GM08714 (cell line): ENCODE data around the gene HOXD12.

Experiments
- H3K4me3 ChIP-seq: fragments of 200-500 bp; sonication (Bioruptor generic); 2 replicates; pipeline ENCODE4 v1.5.1; 2014; ENCODE audit warnings: mild to moderate bottlenecking, low read length, inconsistent platforms
- ZNF274 ChIP-seq: IDR thresholded peaks from 2 replicates; pipeline ENCODE4 v1.6.1; 2012; ENCODE audit warnings: mild to moderate bottlenecking, low read depth, low read length

HOXD12 gene

GRCh38 chr2:176130957-176131847, 31.6 kb downstream of the HOXD12 start:
- no peak overlapping the region for H3K4me3 ChIP-seq
- TF ChIP-seq ZNF274 = no peak

- no peak overlapping the region for H3K4me3 ChIP-seq
- TF ChIP-seq ZNF274 = no peak
Measured at GRCh38 chr2:176131848-176132158, 32.2 kb downstream of the HOXD12 start.

GRCh38 chr2:176132205-176133171, 32.9 kb downstream of the HOXD12 start:
- no peak for TF ChIP-seq ZNF274
- H3K4me3 ChIP-seq = peak overlapping the region; percentile 32; the same call in 1 of the 2 replicates

DNA sequence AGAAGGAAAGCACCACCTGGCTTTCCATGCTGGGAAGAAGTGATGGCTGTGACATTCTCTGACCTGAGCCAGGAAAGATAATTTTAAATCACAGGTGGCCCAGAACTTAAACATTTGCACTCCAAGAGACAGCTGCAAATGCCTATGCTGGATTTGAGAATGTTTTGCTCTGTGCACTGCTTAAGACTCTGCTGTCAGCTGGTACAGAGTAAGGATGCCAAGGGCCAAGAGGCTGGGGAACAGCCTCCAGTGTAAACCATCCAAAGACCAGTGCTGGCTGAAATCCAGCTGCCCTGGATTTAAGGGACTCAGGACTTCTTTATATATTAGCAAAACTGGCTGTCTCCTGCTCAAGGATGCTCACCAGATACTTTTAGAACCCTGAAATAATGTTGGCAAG, 33.8 kb downstream of the HOXD12 start:
- TF ChIP-seq ZNF274 = no peak
- H3K4me3 ChIP-seq = no peak overlapping the region

- no peak for TF ChIP-seq ZNF274
- H3K4me3 ChIP-seq = no peak overlapping the region
Measured at GRCh38 chr2:176134035-176134434, 34.4 kb downstream of the HOXD12 start.

DNA sequence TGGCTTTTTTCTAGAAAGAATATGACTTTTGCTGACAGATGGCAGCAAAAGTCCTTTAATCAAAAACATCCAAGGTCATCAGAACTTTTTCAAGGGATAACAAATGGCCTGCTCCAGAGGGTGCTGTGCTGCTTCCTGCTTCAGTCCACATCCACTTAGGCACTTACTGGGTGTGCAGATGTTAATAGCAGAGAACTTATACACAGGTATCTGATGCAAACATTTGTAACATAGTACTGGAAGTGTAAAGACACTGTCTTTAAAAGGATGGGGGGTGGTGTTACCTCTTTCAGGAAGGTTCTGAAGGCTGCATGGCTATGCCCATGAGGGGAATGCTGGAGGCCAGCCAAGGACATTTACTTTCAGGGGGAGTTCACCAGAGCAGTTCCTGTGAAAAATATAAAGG, 35.4 kb downstream of the HOXD12 start:
- H3K4me3 ChIP-seq = no peak overlapping the region
- no peak for TF ChIP-seq ZNF274

DNA sequence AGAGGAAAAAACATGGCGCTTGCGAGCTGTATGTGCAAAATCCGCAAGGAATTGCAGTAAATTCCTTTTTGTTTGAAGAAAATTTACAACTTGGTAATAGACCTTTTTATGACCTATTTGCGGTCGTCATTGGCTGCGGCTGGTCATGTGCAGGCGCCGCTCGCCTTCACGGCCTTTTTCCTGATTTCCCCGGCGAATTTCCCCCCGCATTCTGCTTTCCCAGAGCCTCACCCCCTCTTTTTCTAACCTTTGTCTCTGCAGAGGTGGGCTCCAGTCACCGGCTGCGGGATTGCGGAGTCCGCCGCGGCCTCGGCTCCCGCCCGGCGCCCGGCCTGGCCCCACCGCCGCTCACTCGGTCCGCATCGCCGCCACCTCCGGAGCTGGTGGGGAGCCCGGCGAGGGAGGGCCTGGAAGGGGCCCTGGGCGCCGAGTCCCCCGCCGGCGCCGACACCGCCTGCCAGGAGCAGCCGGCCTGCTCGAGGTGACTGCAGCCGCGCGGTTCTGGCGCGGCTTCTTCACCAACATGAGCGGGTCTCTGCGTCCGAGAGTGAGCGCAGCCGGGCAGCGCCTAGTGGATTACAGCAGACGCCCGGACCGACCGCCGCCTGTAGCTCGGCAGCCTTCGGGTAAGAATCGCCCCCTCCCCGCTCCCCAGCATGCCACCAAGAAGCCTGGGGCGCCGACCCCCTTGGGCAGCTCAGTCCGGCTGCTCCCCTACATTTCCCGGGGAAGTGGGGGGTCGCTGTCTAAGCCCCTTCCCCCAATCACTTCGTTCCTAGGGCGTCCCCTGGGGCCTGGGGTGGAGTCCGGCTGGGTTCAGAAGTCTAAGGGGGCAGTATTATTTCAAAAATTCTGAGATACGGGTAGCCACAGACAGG, 37.0 kb downstream of the HOXD12 start:
- H3K4me3 ChIP-seq = peak overlapping the region; percentile 11; the same call in 1 of the 2 replicates
- no peak for TF ChIP-seq ZNF274

GRCh38 chr2:176137252-176137580, 37.6 kb downstream of the HOXD12 start:
- peak overlapping the region; percentile 11; the same call in 1 of the 2 replicates for H3K4me3 ChIP-seq
- no peak for TF ChIP-seq ZNF274

DNA sequence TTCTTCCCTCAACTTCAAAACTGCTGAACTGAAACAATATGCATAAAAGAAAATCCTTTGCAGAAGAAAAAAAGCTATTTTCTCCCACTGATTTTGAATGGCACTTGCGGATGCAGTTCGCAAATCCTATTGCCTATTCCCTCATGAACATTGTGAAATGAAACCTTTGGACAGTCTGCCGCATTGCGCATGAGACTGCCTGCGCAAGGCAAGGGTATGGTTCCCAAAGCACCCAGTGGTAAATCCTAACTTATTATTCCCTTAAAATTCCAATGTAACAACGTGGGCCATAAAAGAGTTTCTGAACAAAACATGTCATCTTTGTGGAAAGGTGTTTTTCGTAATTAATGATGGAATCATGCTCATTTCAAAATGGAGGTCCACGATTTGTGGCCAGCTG, 38.3 kb downstream of the HOXD12 start:
- no peak overlapping the region for H3K4me3 ChIP-seq
- TF ChIP-seq ZNF274 = no peak

DNA sequence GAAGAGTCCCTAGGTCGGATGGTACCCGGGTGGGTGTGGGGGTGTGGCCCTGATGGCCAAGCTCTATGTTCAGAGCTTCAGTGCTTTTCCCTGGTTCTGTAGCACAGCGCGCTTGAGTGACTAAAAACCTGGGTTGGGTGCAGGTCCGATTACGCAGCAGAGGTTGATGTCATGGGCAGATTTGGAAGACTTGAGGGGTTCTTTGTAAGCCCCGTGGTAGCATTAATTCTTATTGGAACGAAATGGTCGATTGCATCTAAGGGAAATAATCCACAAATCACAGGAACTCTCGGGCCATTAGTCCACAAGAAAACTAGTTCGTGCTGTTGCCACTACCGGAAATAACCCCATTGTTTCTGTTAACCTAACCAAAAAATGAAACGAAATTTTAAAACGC, 38.9 kb downstream of the HOXD12 start:
- no peak overlapping the region for H3K4me3 ChIP-seq
- TF ChIP-seq ZNF274 = no peak

DNA sequence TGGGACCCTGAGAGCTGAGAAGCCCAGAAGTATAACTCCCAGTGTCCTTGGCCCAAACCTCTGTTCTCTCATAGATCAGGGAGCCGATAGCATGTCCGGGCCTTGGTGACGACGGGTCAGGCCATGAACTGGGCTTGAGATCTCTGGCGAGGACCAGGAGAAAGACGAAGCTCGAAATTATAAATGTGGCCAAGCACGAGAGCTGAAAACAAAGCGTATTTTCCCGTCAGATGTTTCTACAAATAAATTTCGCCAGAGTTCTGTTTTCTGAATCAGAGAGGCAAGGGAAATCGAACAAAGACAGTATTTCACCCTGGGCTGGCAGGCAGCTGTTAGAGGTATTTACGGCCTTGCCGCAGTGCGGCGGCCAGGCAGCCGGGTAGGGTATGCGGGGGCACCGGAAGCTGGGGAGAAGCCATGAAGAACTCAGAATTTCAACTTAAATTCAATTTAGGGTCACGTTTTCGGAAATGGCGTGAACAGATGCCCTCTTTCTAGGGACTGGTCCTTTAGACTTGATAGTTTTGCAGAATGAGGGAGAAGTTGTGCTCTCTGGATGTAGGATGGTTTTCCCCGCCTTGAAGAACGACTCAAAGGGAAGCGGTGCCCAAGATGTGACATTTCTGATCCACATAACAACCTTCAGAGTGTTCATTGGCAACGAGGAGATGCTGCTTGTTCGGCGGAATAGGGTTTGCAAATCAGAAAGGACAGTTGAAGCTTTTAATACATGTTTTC, 39.5 kb downstream of the HOXD12 start:
- H3K4me3 ChIP-seq = no peak overlapping the region
- no peak for TF ChIP-seq ZNF274

GRCh38 chr2:176139661-176140512, 40.3 kb downstream of the HOXD12 start:
- peak overlapping the region; percentile 12; the same call in 1 of the 2 replicates for H3K4me3 ChIP-seq

More at GRCh38 chr2:176139661-176140512, 40.3 kb downstream of the HOXD12 start:
- TF ChIP-seq ZNF274 = no peak
